DMS114 treated with DMSO at 0.1 percent for 48 hours (cell line): ENCODE data around the gene ASTL.

ENCODE experiments used
- DNase-seq: peaks from one replicate; lab custom pipeline; 2025; ENCODE audit not compliant: unreplicated experiment; lab: John Stamatoyannopoulos, UW

The ASTL gene

DNA sequence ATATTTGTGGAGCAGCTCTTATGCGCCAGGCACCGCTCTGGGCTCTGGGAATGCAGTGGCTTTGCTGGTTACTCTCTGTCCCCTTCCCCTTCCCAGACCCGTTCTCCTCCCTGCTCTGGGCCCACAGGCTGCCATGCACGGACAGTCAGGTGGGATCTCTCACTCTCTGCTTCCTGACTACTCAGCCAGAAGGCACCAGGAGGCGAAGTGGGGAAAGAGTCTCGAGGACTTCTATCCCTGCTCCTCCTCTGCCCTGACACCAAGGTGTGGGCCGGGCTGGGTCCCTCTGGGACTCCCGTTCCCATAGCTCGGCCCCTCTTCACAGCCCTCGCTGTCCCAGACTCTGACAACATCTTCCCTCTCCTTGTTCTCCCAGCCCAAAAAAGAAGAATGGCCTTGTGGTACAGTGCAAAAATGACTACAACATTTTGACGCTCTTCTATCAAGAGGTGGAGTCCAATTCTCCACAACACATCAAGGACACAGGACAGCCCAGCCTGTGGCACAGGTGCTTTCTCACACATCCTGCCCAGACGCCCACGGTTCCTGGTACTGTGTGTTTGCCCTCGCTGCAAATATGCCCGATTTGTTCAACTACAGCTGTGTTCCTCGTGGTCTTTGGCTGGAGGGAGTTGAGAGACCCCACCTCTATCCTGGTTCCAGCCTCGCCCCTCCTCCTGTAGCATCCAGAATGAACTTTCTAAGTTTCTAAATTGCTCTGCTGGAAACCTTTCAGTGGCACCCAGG lies 21.0 kb upstream of the ASTL start:
- no peak for DNase-seq

DNA sequence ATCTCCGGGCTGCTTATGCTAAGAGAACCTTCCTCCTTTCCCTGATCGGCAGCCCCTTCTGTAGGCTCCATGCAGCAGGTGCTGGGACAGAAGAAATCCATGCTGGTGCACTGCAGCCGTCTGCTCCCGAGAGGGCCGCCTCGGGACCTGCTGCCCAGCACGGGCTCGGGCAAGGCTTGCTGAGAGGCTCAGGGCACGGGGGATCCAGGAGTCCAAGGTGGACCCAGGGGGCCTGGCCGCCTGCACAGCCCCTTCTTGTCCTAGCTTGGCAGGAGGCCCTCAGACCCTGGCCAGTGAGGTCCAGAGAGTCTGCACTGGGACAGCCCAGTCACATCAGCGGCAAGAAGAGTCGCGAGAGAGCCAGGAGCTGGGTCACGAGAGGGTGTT lies 20.2 kb upstream of the ASTL start:
- DNase-seq = no peak

DNA sequence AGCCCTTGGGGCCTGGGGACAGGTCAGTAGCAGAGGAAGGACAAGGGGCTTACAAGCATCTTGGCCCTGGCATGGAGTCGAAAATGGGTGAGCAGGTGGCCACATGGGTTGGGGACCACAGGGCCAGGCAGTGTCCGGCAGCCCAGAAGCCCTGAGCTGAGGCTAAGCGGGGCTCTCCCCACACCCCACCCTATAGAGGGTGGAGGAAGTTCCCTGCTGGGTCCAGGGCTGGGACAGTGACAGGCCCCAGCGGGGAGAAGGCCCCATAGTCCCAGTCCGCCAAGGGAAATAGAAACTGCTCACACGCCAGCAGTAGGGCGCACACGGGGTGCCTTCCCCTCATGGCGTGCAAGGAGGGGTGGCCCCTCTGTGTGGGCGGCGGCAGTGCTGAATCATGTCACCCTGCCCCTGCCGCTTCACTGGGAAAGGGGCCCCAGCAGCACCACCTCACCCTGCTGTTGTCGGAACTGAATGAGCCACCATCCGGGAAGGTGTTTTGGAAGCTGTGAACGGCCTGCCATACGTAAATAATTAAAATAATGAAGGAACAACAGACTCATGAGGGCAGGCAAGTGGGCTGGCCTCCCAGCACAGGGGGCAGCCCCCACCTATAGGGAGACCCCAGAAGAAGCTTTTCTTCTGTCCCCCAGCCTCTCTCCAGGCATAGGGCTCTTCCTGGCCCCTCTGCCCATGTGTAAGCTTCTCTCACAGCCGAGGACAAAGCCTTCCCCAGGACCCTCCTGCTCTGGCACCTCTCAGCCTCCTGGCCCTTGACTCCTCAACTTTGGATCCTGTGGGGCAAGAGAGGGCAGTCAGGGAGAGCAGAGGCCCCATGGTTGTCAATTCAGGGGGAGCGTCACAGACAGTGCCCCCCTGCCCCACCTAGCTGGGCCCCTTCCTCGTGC lies 19.6 kb upstream of the ASTL start:
- DNase-seq = no peak

DNA sequence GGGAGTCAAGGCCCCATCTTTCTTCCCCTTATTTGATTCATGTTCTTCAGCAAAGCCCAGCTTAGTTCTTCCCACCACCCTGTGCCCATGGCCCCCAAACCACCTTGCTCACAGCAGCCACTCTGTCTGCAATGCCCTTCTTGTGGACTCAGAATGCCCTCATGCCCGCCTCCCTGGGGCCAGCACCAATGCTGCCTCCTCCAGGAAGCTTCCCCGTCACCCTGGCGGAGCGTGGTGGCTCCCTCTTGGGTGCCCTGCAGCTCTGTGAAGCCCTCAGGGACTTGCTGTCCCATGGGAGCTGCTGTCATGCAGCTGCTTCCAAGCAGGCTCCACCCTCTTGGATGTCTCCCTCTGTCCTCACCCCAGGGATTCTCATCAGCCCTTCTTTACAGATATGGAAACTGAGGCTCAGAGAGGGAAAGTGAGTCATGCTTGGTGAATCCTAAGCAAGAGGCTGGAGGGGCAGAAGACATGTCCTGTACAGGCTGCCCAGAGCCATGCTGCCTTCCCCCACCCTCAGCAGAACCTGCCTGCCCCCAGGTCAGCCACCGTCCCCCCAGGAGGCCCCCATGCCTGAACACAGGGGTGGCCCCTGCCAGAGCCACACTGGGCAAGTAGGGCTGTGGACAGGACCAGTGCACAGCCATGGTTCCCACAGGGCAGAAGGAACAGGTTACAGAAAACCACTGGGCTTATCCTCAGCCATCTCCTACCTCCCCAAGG lies 18.8 kb upstream of the ASTL start:
- no peak for DNase-seq

GRCh38 chr2:96156011-96156820 lies 17.9 kb upstream of the ASTL start:
- no peak for DNase-seq

- DNase-seq = no peak
These were observed 16.4 kb upstream of the ASTL start for GRCh38 chr2:96154506-96155380.

GRCh38 chr2:96153991-96154431 lies 15.7 kb upstream of the ASTL start:
- DNase-seq = no peak

DNA sequence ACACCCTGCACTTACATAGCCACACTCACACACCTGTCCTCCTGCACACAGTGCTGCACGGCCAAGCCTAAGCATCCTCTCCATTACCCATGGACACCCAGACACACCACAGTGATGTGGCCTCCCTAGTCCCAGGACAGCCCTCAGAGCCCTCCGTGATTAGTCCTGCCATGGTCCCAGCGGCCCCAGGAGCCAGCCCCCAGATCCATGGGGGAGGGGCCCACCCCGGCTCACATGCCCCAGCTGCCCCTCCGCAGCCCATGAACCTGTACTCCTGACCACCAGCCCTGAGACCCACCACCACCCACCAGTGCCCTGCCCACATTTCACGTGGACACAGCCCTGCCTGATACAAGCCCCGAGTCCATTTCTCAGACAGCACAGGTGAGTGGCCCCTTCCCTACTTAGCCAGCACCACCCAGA lies 15.0 kb upstream of the ASTL start:
- no peak for DNase-seq

DNA sequence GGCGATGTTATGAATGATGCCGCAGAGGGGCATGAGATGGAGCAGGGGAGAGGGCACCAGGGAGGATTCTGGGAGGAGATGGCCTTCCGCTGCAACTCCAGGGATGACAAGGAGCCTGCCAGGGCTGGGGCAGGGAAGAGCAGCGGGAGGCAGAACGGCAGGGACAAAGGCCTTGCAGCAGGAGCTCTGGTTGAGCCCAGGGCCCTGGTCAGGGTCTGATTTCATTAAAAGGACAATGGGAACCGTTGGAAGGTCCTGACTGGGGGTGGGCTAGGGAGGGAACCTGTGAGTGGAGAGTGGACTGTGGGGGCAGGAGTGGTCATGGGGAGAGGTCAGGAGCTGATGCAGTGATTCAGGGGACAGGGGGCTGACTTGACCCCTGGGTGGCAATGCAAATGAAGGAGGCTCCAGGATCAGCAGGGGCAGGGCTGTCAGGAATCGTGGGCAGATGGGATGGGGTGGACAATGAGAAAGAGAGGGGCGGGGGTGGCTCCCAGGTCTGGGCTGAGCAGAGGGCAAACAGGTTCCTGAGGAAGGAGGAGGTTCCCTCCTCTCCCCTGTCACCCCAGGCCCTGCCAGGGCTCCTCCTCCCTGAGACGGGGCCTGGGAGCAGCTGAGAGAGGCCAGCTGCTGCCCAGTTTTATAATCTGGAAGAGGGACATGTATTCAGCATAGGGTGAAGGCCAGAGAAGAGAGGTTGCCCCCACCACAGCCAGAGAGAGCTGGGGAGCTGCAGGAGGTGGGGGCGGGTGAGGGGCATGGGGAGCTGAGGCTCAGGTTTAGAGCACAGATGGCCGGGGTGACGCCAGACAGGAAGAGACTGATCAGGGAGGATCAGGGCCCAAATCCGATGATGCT lies 14.2 kb upstream of the ASTL start:
- DNase-seq = no peak

DNA sequence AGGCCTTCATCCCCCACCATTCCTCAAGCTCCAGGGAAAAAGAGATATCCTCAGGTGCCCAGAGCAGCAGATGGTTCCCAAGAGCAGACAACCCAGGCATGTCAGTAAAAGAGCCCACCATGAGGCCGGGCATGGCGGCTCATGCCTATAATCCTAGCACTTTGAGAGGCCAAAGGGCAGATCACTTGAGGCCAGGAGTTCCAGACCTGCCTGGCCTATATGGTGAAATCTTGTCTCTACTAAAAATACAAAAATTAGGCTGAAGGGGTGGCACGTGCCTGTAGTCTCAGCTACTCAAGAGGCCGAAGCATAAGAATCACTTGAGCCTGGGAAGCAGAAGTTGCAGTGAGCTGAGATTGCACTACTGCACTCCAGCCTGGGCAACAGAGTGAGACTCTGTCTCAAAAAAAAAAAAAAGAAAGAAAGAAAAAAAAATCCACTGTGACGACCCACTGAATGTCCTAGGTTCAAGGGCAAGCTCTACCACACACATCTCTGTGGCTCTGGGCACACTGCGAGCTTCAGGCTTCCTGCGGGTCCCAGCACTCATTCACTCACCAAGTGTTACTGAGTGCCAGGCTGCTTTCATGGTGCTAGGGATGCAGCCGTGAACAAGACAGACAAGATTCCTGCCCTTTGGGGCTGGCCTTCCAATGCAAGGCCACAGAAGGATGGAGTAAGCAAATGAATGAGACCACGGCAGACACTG lies 13.4 kb upstream of the ASTL start:
- DNase-seq = no peak

GRCh38 chr2:96150791-96151594 lies 12.7 kb upstream of the ASTL start:
- no peak for DNase-seq

DNA sequence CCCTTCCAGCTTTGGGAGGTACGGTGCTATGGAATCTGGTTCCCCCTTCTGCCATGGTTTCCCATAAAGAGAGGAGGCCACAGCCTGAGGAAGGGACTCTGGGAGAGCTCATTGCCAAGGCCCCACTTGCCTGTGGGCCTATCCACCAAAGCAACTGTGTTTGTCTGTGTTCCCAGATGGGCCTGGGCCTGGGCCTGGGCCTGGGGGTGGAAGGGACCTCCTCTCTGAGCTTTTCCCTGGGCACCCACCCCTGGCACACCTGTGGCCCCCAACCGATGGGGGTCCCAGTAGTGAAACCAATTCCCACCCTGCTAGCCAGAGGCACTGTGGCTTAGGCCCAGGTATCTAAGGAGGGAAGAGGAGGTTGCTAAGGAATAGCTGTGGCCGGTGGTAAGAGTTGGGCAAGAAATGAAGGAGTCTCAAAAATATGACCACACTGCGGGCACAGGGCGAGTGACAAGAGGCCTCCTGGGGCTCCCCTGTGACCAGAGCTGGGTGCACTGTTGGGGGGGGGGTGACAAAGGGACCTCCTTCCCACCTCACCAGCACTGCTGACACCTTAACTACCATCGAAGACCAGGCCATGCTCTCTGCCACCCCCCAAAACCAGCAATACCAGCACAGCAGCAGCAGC lies 11.8 kb upstream of the ASTL start:
- no peak for DNase-seq

- no peak for DNase-seq
These were observed 10.3 kb upstream of the ASTL start for GRCh38 chr2:96148410-96149217.

- no peak for DNase-seq
These were observed 9.4 kb upstream of the ASTL start for GRCh38 chr2:96147593-96148201.

DNA sequence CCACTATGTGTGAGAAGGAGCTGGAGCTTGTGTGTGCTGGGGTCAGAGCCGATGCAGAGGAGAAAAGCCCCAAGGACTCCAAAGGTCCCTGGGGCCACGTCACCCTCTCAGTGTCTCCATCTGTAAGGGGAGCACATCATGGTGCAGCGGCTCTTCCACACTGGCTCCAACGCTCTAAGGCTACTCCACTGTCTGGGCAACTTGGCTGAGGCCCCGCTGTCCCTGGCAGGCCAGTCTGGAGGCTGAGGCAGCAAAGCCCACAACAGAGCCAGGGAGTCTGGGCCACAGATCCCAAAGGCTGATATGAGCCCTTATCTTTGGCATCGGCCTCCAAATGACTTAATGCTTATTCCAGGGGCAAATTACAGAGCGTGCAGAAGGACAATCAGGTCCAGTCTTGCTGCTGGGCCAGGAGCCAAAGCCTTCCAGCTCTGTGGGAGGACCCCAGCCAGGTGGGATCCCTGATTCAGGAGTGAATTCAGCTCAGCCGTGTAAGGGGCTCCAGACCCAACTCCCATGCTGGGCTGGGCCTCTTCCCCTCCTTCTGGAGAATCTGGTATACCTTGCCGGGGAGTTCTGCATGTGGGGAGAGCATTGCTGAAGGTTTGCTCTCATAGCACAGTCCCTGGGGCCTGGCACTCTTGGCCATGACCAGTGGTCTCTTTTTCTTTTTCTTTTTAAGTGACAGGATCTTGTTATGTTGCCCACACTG lies 8.7 kb upstream of the ASTL start:
- no peak for DNase-seq
